ENCODE data around the gene GNG10.
"Not testable (repeated sequence)": the region's sequence is repeated elsewhere in the genome, so short reads cannot be mapped to it uniquely, and the experiment has no call there.

The GNG10 gene

GRCh38 chr9:111661150-111661801 is at the start of gene GNG10:
TSS of gene GNG10 (plus strand) at chr9:111661605. CDS start at chr9:111661635, 30 bp downstream.
- DNase-seq: peak; percentile 84

GRCh38 chr9:111613436-111614040 is 47.9 kb upstream of the GNG10 start:
- no peak for DNase-seq

- no peak for DNase-seq
Measured at GRCh38 chr9:111615928-111616327, 45.5 kb upstream of the GNG10 start.

- DNase-seq: not testable (repeated sequence)
Measured at GRCh38 chr9:111617349-111617748, 44.1 kb upstream of the GNG10 start.

GRCh38 chr9:111621895-111622480 is 39.4 kb upstream of the GNG10 start:
- DNase-seq: no peak

GRCh38 chr9:111622626-111623025 is 38.8 kb upstream of the GNG10 start:
- DNase-seq: no peak

GRCh38 chr9:111627260-111627963 is 34.0 kb upstream of the GNG10 start:
- no peak for DNase-seq

GRCh38 chr9:111628411-111628810 is 33.0 kb upstream of the GNG10 start:
- no peak for DNase-seq

- no peak for DNase-seq
Measured at GRCh38 chr9:111630182-111630963, 31.0 kb upstream of the GNG10 start.

- DNase-seq: no peak
Measured at GRCh38 chr9:111630964-111631213, 30.5 kb upstream of the GNG10 start.

GRCh38 chr9:111631214-111631971 is 30.0 kb upstream of the GNG10 start, which contains the start of gene DNAJC25:
TSS of gene DNAJC25 (plus strand) at chr9:111631334. CDS start at chr9:111631408, 74 bp downstream.
- DNase-seq: peak; percentile 97

- DNase-seq: no peak
Measured at GRCh38 chr9:111632060-111632459, 29.3 kb upstream of the GNG10 start.

- DNase-seq: no peak
Measured at GRCh38 chr9:111632695-111633388, 28.6 kb upstream of the GNG10 start.

GRCh38 chr9:111633389-111633736 is 28.0 kb upstream of the GNG10 start:
- no peak for DNase-seq

- no peak for DNase-seq
Measured at GRCh38 chr9:111634860-111635259, 26.5 kb upstream of the GNG10 start.

- no peak for DNase-seq
Measured at GRCh38 chr9:111637421-111637950, 23.9 kb upstream of the GNG10 start.

- DNase-seq: no peak
Measured at GRCh38 chr9:111644195-111644772, 17.1 kb upstream of the GNG10 start.

GRCh38 chr9:111645806-111646205 is 15.6 kb upstream of the GNG10 start:
- DNase-seq: no peak

GRCh38 chr9:111646417-111646816 is 15.0 kb upstream of the GNG10 start:
- DNase-seq: no peak

- no peak for DNase-seq
Measured at GRCh38 chr9:111648066-111648465, 13.3 kb upstream of the GNG10 start.

- no peak for DNase-seq
Measured at GRCh38 chr9:111649016-111649415, 12.4 kb upstream of the GNG10 start.

Data from activated CD8-positive, alpha-beta memory T cell treated with anti-CD3 and anti-CD28 coated beads, Interleukin-2, amount 50 U/mL, for 48 hours (primary cell).